Gastroesophageal sphincter (tissue), 3 donors: Measurements from ENCODE around the gene HAUS7.

Experiments
- CTCF ChIP-seq, 4 experiments: fragments of 200-600 bp in 2 of 4; fragments of 450-650 bp in 2 of 4; sonication (generic) in 1 of 4; IDR thresholded peaks; one replicate each; pipeline ENCODE4 v1.5.1; 2017 to 2019; ENCODE audit warnings: antibody characterized with exemption in 4 of 4, mild to moderate bottlenecking in 2 of 4, moderate library complexity in 2 of 4
- EP300 ChIP-seq: sonication (generic); formaldehyde crosslinking; IDR thresholded peaks from one replicate; pipeline ENCODE4 v1.6.1; 2017; ENCODE audit warnings: antibody characterized with exemption, mild to moderate bottlenecking
- POLR2A ChIP-seq, 2 donors: fragments of 450-650 bp; IDR thresholded peaks; one replicate each; pipeline ENCODE4 v1.6.1; 2017; ENCODE audit warnings: antibody characterized with exemption in 2 of 2, mild to moderate bottlenecking in 2 of 2, moderate library complexity in 1 of 2
- POLR2AphosphoS5 ChIP-seq: sonication (generic); formaldehyde crosslinking; IDR thresholded peaks from one replicate; pipeline ENCODE4 v1.6.1; 2017; ENCODE audit warnings: antibody characterized with exemption

GRCh38 chrX:153410888-153411254, 59.5 kb downstream of the HAUS7 start:
- TF ChIP-seq EP300 (no peak), CTCF (IDR thresholded peaks at IDR 0.05) (no peak), POLR2A (IDR thresholded peaks at IDR 0.05) (no peak), POLR2AphosphoS5 (no peak)
